ENCODE data around the gene AKT2.

The AKT2 gene

GRCh38 chr19:40210889-40211288 is 74.3 kb downstream of the AKT2 start:
- Histone ChIP-seq H2AFZ (ENCODE audit: low read length) (no peak overlapping the region), H3K9me2 (replicated peaks; ENCODE audit: low read depth, low read length) (no peaks in the 10 kb centered on the region), H3K36me3 (ENCODE audit: insufficient read depth, low read length) (no peaks in the 10 kb centered on the region), H3K9ac (ENCODE audit: low read depth, low read length, poor library complexity, severe bottlenecking) (no peak overlapping the region), H3K79me2 (ENCODE audit: insufficient read depth, low read length) (no peaks in the 10 kb centered on the region), H3K4me2 (ENCODE audit: low read depth, low read length, poor library complexity, severe bottlenecking) (no peak overlapping the region), H3K9me3 (ENCODE audit: insufficient read depth, low read depth, low read length) (no peaks in the 10 kb centered on the region), H4K20me1 (ENCODE audit: insufficient read depth, low read length, poor library complexity, severe bottlenecking) (no peaks in the 10 kb centered on the region), H3K27me3 (ENCODE audit: insufficient read depth, low read length, poor library complexity, severe bottlenecking) (no peaks in the 10 kb centered on the region), H3F3A (ENCODE audit: low read depth) (no peaks in the 10 kb centered on the region), H3K4me3 (ENCODE audit: low read length, poor library complexity, severe bottlenecking) (no peak overlapping the region), H3K4me1 (ENCODE audit: insufficient read depth, low read length, poor library complexity, severe bottlenecking) (no peaks in the 10 kb centered on the region)
- TF ChIP-seq EZH2phosphoT487 (IDR thresholded peaks at IDR 0.05; ENCODE audit: borderline replicate concordance) (no peak), CTCF (conservative IDR thresholded peaks at IDR 0.05; ENCODE audit: low read length) (no peak)

- H3F3A ChIP-seq (ENCODE audit: low read depth): no peaks in the 10 kb centered on the region
- H4K20me1 ChIP-seq (ENCODE audit: insufficient read depth, low read length, poor library complexity, severe bottlenecking): no peaks in the 10 kb centered on the region
- H2AFZ ChIP-seq (ENCODE audit: low read length): no peak overlapping the region
- no peaks in the 10 kb centered on the region for H3K79me2 ChIP-seq (ENCODE audit: insufficient read depth, low read length)
- H3K4me2 ChIP-seq (ENCODE audit: low read depth, low read length, poor library complexity, severe bottlenecking): no peak overlapping the region
- no peaks in the 10 kb centered on the region for H3K27me3 ChIP-seq (ENCODE audit: insufficient read depth, low read length, poor library complexity, severe bottlenecking)
- no peaks in the 10 kb centered on the region for H3K36me3 ChIP-seq (ENCODE audit: insufficient read depth, low read length)
- no peak overlapping the region for H3K9ac ChIP-seq (ENCODE audit: low read depth, low read length, poor library complexity, severe bottlenecking)
- H3K4me3 ChIP-seq (ENCODE audit: low read length, poor library complexity, severe bottlenecking): no peak overlapping the region
- TF ChIP-seq CTCF (conservative IDR thresholded peaks at IDR 0.05; ENCODE audit: low read length): no peak
- no peak for TF ChIP-seq EZH2phosphoT487 (IDR thresholded peaks at IDR 0.05; ENCODE audit: borderline replicate concordance)
- no peaks in the 10 kb centered on the region for H3K4me1 ChIP-seq (ENCODE audit: insufficient read depth, low read length, poor library complexity, severe bottlenecking)
- H3K9me3 ChIP-seq (ENCODE audit: insufficient read depth, low read depth, low read length): no peaks in the 10 kb centered on the region
- no peaks in the 10 kb centered on the region for H3K9me2 ChIP-seq (replicated peaks; ENCODE audit: low read depth, low read length)
These were observed 76.5 kb downstream of the AKT2 start for GRCh38 chr19:40208602-40209001.

- Histone ChIP-seq H4K20me1 (ENCODE audit: insufficient read depth, low read length, poor library complexity, severe bottlenecking) (no peaks in the 10 kb centered on the region), H3K4me3 (ENCODE audit: low read length, poor library complexity, severe bottlenecking) (no peak overlapping the region), H3K36me3 (ENCODE audit: insufficient read depth, low read length) (no peaks in the 10 kb centered on the region), H2AFZ (ENCODE audit: low read length) (no peak overlapping the region), H3K4me2 (ENCODE audit: low read depth, low read length, poor library complexity, severe bottlenecking) (no peak overlapping the region), H3F3A (ENCODE audit: low read depth) (no peaks in the 10 kb centered on the region), H3K79me2 (ENCODE audit: insufficient read depth, low read length) (no peaks in the 10 kb centered on the region), H3K9ac (ENCODE audit: low read depth, low read length, poor library complexity, severe bottlenecking) (no peak overlapping the region), H3K4me1 (ENCODE audit: insufficient read depth, low read length, poor library complexity, severe bottlenecking) (no peaks in the 10 kb centered on the region), H3K9me3 (ENCODE audit: insufficient read depth, low read depth, low read length) (no peaks in the 10 kb centered on the region), H3K27me3 (ENCODE audit: insufficient read depth, low read length, poor library complexity, severe bottlenecking) (no peaks in the 10 kb centered on the region), H3K9me2 (replicated peaks; ENCODE audit: low read depth, low read length) (no peaks in the 10 kb centered on the region)
- no peak for TF ChIP-seq EZH2phosphoT487 (IDR thresholded peaks at IDR 0.05; ENCODE audit: borderline replicate concordance)
- TF ChIP-seq CTCF (conservative IDR thresholded peaks at IDR 0.05; ENCODE audit: low read length): no peak
These were observed 79.4 kb downstream of the AKT2 start for GRCh38 chr19:40205760-40206159.

Data from Loucy (cell line).